GM18526 (cell line): ENCODE results near the gene SLC10A4.

Experiments used
- POLR2A ChIP-seq: IDR thresholded peaks from 3 replicates; pipeline ENCODE4 v1.6.1; 2011; ENCODE audit not compliant: insufficient read length; ENCODE audit errors: extremely low read depth

SLC10A4 gene

GRCh38 chr4:48509543-48509942, 26.4 kb downstream of the SLC10A4 start:
- TF ChIP-seq POLR2A: no peak

GRCh38 chr4:48518143-48518542, 35.0 kb downstream of the SLC10A4 start:
- TF ChIP-seq POLR2A: no peak

- no peak for TF ChIP-seq POLR2A
Measured at GRCh38 chr4:48526406-48526805, 43.3 kb downstream of the SLC10A4 start.

GRCh38 chr4:48538358-48538757, 55.2 kb downstream of the SLC10A4 start:
- TF ChIP-seq POLR2A: no peak
